HepG2 (cell line): ENCODE measurements around the gene RAB23. TPM values are rescaled to one million over a fixed set of nuclear protein-coding genes. Genes with fewer than 3 reads are reported as not detected.
A peak's percentile ranks its signal among the peaks of the same experiment; 100 is the strongest.

ENCODE experiments used
- ATM ChIP-seq: fragments of 450-650 bp; IDR thresholded peaks from 2 replicates; pipeline ENCODE4 v1.7.1; 2017; ENCODE audit warnings: mild to moderate bottlenecking, borderline replicate concordance
- CREB1 ChIP-seq, 2 experiments: fragments of 450-650 bp in 1 of 2; IDR thresholded peaks; 2 replicates each; pipeline ENCODE4 v1.6.1; 2016 to 2017; ENCODE audit warnings: control low read depth in 1 of 2, mild to moderate bottlenecking in 1 of 2, missing compliant biosample characterization in 1 of 2, missing genetic modification characterization in 1 of 2
- HDAC6 ChIP-seq: fragments of 200-600 bp; sonication (generic); IDR thresholded peaks from 2 replicates; pipeline ENCODE4 v1.7.0; 2017; ENCODE audit warnings: mild to moderate bottlenecking, antibody characterized with exemption, low read length, low read depth
- HOXD1 ChIP-seq: sonication (generic); formaldehyde crosslinking; IDR thresholded peaks from 2 replicates; pipeline ENCODE4 v1.5.0; 2020; ENCODE audit warnings: missing genetic modification reagents
- PHF21A ChIP-seq: sonication (generic); formaldehyde crosslinking; IDR thresholded peaks from 2 replicates; pipeline ENCODE4 v1.5.0; 2020; ENCODE audit warnings: mild to moderate bottlenecking, missing genetic modification reagents
- RXRA ChIP-seq: sonication (generic); formaldehyde crosslinking; IDR thresholded peaks from 2 replicates; pipeline ENCODE4 v1.5.1; 2020; ENCODE audit warnings: missing genetic modification reagents
- SPEN ChIP-seq: sonication (generic); formaldehyde crosslinking; IDR thresholded peaks from 2 replicates; pipeline ENCODE4 v1.5.1; 2020; ENCODE audit warnings: low read depth, mild to moderate bottlenecking, missing genetic modification reagents
- SRSF4 ChIP-seq: fragments of 200-400 bp; formaldehyde crosslinking; IDR thresholded peaks from one replicate; pipeline ENCODE4 v1.6.1; 2018; ENCODE audit warnings: mild to moderate bottlenecking, low read depth, low read length, moderate library complexity; ENCODE audit not compliant: poor library complexity, severe bottlenecking
- SYNCRIP ChIP-seq: fragments of 200-400 bp; formaldehyde crosslinking; IDR thresholded peaks from 2 replicates; pipeline ENCODE4 v1.6.1; 2018; ENCODE audit warnings: mild to moderate bottlenecking, low read depth, low read length; ENCODE audit not compliant: insufficient read depth
- TRIM24 ChIP-seq: sonication (generic); formaldehyde crosslinking; IDR thresholded peaks from 2 replicates; pipeline ENCODE4 v1.8.0; 2022; ENCODE audit warnings: mild to moderate bottlenecking, missing genetic modification reagents
- ZNF543 ChIP-seq: sonication (generic); formaldehyde crosslinking; IDR thresholded peaks from 2 replicates; pipeline ENCODE4 v1.4.0; 2020; ENCODE audit warnings: mild to moderate bottlenecking, missing genetic modification reagents
- ZNF772 ChIP-seq: sonication (generic); formaldehyde crosslinking; IDR thresholded peaks from 2 replicates; pipeline ENCODE4 v1.5.0; 2020; ENCODE audit warnings: mild to moderate bottlenecking, missing genetic modification reagents
- polyA plus RNA-seq, 8 experiments: library from polyadenylated mRNA; depleted of rRNA in 3 of 8; stranded (reverse) in 7 of 8; unstranded in 1 of 8; fragments of >200 nt; fragmentation: Illumina TruSeq in 4 of 8; extraction: Trizol in 4 of 8; gene quantifications; 2 replicates each; pipeline versions ENCODE4 v1.2.1 to v1.2.3, GENCODE V29; 2011 to 2016; ENCODE audit warnings: low read depth in 4 of 8, missing spikeins in 1 of 8, mixed read lengths in 1 of 8; ENCODE audit not compliant: insufficient read depth in 1 of 8
- total RNA-seq, 5 experiments: library from RNA; depleted of rRNA; stranded (reverse); fragments of >200 nt; fragmentation: Illumina TruSeq; extraction: Trizol; gene quantifications; 2 replicates each; pipeline ENCODE4 v1.2.3, GENCODE V29; 2016; ENCODE audit warnings: low read depth in 1 of 5
- TF ChIP-seq, protein P1 (sequence below): IDR thresholded peaks from 2 replicates; pipeline ENCODE4 v1.6.1; 2018; ENCODE audit warnings: missing genetic modification reagents, mild to moderate bottlenecking, missing compliant biosample characterization
- TF ChIP-seq, protein P2 (sequence below), 2 experiments: fragments of 450-650 bp in 1 of 2; sonication (generic) in 1 of 2; formaldehyde crosslinking in 1 of 2; IDR thresholded peaks; 2 replicates each; pipeline versions ENCODE4 v1.6.1 to v1.8.0; 2016 to 2022; ENCODE audit warnings: antibody characterized with exemption in 1 of 2, mild to moderate bottlenecking in 1 of 2, missing genetic modification reagents in 1 of 2
- TF ChIP-seq, protein P3 (sequence below): sonication (generic); formaldehyde crosslinking; IDR thresholded peaks from 2 replicates; pipeline ENCODE4 v1.9.0; 2021; ENCODE audit warnings: missing genetic modification reagents, borderline replicate concordance

Gene RAB23
- total and polyA plus RNA-seq, 2 of the 13 experiments (the other 11 are each of a cell fraction or from before 2014, with no cell fraction given) = 5.5 to 16.4 TPM

DNA sequence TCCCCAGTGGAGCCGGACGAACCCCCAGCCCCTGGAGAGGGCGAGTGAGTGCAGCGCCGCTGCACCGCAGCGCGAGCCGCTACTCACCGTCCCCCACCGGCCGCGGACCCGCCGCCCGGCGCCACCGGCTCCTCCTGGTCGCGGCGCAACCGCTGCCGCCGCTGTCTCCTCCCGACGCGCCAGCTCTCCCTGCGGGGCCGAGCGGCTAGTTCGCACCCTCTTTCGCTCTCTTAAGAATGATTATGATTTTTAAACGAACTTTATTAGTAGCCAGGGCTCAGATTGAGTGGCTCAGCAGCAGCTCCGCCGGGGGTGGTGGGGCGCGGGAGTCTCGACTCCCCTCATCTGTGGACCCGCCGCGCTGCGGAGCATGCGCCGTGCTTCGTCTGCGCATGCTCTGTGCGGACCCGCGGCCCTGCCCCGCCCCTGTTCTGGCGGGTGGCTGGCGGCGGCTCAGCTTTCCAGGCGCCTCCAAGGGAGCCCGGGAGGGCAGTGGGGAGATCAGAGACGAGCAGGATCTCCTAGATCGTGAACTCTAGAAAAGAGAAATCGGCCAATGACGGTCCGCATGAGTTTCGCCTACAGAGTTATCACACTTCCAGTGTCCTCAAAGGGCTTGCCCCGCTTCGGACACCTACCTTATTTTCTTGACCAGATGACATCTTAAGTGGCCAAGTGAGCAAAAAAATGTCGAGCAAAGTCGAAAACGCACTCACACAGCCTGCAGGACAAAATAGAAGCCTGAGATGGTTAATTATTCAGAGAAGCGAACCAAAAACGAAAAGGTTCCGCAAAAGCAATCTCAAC lies at the start of gene RAB23 (continued):
- TF ChIP-seq, protein P1, sequence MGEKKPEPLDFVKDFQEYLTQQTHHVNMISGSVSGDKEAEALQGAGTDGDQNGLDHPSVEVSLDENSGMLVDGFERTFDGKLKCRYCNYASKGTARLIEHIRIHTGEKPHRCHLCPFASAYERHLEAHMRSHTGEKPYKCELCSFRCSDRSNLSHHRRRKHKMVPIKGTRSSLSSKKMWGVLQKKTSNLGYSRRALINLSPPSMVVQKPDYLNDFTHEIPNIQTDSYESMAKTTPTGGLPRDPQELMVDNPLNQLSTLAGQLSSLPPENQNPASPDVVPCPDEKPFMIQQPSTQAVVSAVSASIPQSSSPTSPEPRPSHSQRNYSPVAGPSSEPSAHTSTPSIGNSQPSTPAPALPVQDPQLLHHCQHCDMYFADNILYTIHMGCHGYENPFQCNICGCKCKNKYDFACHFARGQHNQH (CRISPR knock-in tag) = peak; percentile 67; the same call in 1 of the 2 replicates
- TF ChIP-seq SRSF4 (no peak), PHF21A (CRISPR knock-in tag) (0 out of 2 replicates have a peak, but pooled peaks have one; percentile 61), HOXD1 (CRISPR knock-in tag) (no peak), ATM (no peak), HDAC6 (no peak), SPEN (CRISPR knock-in tag) (peak; percentile 57; the same call in 1 of the 2 replicates), ZNF543 (CRISPR knock-in tag) (no peak; the same call in 1 of the 2 replicates), SYNCRIP (no peak), TRIM24 (CRISPR knock-in tag) (no peak), ZNF772 (CRISPR knock-in tag) (peak; percentile 8; the same call in 1 of the 2 replicates), RXRA (CRISPR knock-in tag) (peak; percentile 26; the same call in 1 of the 2 replicates), CREB1 (IDR thresholded peaks at IDR 0.05) (no peak), CREB1 (CRISPR knock-in tag; IDR thresholded peaks at IDR 0.05) (no peak)
- TF ChIP-seq, protein P2, sequence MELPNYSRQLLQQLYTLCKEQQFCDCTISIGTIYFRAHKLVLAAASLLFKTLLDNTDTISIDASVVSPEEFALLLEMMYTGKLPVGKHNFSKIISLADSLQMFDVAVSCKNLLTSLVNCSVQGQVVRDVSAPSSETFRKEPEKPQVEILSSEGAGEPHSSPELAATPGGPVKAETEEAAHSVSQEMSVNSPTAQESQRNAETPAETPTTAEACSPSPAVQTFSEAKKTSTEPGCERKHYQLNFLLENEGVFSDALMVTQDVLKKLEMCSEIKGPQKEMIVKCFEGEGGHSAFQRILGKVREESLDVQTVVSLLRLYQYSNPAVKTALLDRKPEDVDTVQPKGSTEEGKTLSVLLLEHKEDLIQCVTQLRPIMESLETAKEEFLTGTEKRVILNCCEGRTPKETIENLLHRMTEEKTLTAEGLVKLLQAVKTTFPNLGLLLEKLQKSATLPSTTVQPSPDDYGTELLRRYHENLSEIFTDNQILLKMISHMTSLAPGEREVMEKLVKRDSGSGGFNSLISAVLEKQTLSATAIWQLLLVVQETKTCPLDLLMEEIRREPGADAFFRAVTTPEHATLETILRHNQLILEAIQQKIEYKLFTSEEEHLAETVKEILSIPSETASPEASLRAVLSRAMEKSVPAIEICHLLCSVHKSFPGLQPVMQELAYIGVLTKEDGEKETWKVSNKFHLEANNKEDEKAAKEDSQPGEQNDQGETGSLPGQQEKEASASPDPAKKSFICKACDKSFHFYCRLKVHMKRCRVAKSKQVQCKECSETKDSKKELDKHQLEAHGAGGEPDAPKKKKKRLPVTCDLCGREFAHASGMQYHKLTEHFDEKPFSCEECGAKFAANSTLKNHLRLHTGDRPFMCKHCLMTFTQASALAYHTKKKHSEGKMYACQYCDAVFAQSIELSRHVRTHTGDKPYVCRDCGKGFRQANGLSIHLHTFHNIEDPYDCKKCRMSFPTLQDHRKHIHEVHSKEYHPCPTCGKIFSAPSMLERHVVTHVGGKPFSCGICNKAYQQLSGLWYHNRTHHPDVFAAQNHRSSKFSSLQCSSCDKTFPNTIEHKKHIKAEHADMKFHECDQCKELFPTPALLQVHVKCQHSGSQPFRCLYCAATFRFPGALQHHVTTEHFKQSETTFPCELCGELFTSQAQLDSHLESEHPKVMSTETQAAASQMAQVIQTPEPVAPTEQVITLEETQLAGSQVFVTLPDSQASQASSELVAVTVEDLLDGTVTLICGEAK (IDR thresholded peaks at IDR 0.05) = no peak
- TF ChIP-seq, protein P2 (CRISPR knock-in tag; IDR thresholded peaks at IDR 0.05) = peak; percentile 97
- TF ChIP-seq, protein P3, sequence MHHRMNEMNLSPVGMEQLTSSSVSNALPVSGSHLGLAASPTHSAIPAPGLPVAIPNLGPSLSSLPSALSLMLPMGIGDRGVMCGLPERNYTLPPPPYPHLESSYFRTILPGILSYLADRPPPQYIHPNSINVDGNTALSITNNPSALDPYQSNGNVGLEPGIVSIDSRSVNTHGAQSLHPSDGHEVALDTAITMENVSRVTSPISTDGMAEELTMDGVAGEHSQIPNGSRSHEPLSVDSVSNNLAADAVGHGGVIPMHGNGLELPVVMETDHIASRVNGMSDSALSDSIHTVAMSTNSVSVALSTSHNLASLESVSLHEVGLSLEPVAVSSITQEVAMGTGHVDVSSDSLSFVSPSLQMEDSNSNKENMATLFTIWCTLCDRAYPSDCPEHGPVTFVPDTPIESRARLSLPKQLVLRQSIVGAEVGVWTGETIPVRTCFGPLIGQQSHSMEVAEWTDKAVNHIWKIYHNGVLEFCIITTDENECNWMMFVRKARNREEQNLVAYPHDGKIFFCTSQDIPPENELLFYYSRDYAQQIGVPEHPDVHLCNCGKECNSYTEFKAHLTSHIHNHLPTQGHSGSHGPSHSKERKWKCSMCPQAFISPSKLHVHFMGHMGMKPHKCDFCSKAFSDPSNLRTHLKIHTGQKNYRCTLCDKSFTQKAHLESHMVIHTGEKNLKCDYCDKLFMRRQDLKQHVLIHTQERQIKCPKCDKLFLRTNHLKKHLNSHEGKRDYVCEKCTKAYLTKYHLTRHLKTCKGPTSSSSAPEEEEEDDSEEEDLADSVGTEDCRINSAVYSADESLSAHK (CRISPR knock-in tag) = no peak
